Sigmoid colon (tissue), 7 donors: ENCODE results near the gene PCBP3. TPM values are rescaled to one million over a fixed set of nuclear protein-coding genes. Genes with fewer than 3 reads are reported as not detected.
A peak's percentile ranks its signal among the peaks of the same experiment; 100 is the strongest.

Experiments
- DNase-seq: peaks from one replicate; pipeline ENCODE4 v3.0.0-alpha.2; 2019
- H3K27ac ChIP-seq, 4 donors: fragments of 200-600 bp; sonication (generic); one replicate each; pipeline ENCODE4 v1.5.1; 2016 to 2019; ENCODE audit warnings: mild to moderate bottlenecking in 1 of 4
- H3K27me3 ChIP-seq, 3 donors: fragments of 200-600 bp; sonication (generic); one replicate each; pipeline ENCODE4 v1.5.1; 2019; ENCODE audit warnings: mild to moderate bottlenecking in 1 of 3
- H3K36me3 ChIP-seq, 4 donors: fragments of 200-600 bp; sonication (generic); one replicate each; pipeline ENCODE4 v1.5.1; 2016 to 2019
- H3K4me1 ChIP-seq, 4 donors: fragments of 200-600 bp; sonication (generic); one replicate each; pipeline ENCODE4 v1.5.1; 2017 to 2019
- H3K4me3 ChIP-seq, 4 donors: fragments of 200-600 bp; sonication (generic); one replicate each; pipeline ENCODE4 v1.5.1; 2017 to 2019; ENCODE audit warnings: mild to moderate bottlenecking in 2 of 4, moderate library complexity in 1 of 4
- H3K9me3 ChIP-seq, 4 donors: fragments of 200-600 bp in 3 of 4; sonication (generic) in 3 of 4; one replicate each; pipeline versions ENCODE4 v1.5.1 to v1.6.1; 2013 to 2019
- EP300 ChIP-seq, 4 donors: sonication (generic); formaldehyde crosslinking; IDR thresholded peaks; one replicate each; pipeline ENCODE4 v1.6.1; 2017; ENCODE audit warnings: antibody characterized with exemption in 4 of 4
- POLR2A ChIP-seq, 2 donors: fragments of 450-650 bp; IDR thresholded peaks; one replicate each; pipeline ENCODE4 v1.6.1; 2016; ENCODE audit warnings: antibody characterized with exemption in 2 of 2, mild to moderate bottlenecking in 2 of 2, moderate library complexity in 2 of 2
- POLR2AphosphoS5 ChIP-seq, 4 donors: sonication (generic); formaldehyde crosslinking; IDR thresholded peaks; one replicate each; pipeline ENCODE4 v1.6.1; 2017; ENCODE audit warnings: antibody characterized with exemption in 4 of 4
- WGBS, 2 donors: extraction: QIAGEN DNeasy Blood & Tissue Kit; methylation state at CpG; one replicate each; pipeline ENCODE4 v1.1.7; 2013; 5-methylcytosine and 5-hydroxymethylcytosine counted together
- intact Hi-C: fragments of 100-400 bp; cut with DNase I; formaldehyde crosslinking; loops from one replicate; pipeline ENCODE4 v1.15.1; 2023
- polyA plus RNA-seq, 3 donors: library from polyadenylated mRNA; stranded (reverse); fragments of 200-250 nt; gene quantifications; one replicate each; pipeline ENCODE4 v1.2.3, GENCODE V29; 2013
- total RNA-seq, 4 donors: library from RNA; depleted of rRNA; stranded (reverse); fragments of >200 nt; gene quantifications; one replicate each; pipeline ENCODE4 v1.1.0, GENCODE V29; 2016
- TF ChIP-seq, protein P1 (sequence below), 4 experiments: fragments of 450-650 bp in 3 of 4; fragments of 200-600 bp in 1 of 4; IDR thresholded peaks; one replicate each; pipeline ENCODE4 v1.5.1; 2016 to 2019; ENCODE audit warnings: antibody characterized with exemption in 4 of 4, mild to moderate bottlenecking in 3 of 4, moderate library complexity in 2 of 4
- donor health status: healthy with polysubstance abuse.
- donor health status: Bipolar disorder and iron deficiency.
- donor health status: healthy.

The PCBP3 gene
- total and polyA plus RNA-seq, 7 donors, result 1.2 to 21.3 (median 8.2) TPM

DNA sequence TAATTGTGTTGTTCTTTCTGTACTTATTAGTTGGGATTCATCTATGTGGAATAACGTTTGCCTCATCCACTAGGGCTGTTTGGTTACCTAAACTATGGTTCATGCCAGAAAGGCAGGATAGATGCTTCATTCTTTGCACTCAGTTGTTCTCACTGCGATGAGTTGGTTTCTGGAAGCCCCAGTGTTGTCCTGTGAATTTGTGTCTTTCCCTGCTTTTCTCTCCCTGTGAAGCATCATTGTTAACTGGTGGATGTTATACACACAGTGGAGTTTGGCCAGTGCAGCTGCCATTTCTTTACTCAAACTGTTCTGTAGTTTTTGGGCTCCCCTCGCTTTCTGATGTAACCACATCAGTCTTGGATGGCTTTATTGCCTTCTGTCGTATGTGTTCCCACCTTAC, 194.4 kb downstream of the PCBP3 start:
- intact Hi-C loops, result loop anchor here (5.0 kb wide), 1 partner anchor 84 kb away; no protein-coding TSS in a partner anchor
- Histone ChIP-seq H3K4me1 (peaks cover 0 to 26% (median 8%) of the 10 kb centered on the region in 4 donors), H3K4me3 (no peak overlapping the region), H3K36me3 (no peaks in the 10 kb centered on the region), H3K27me3 (no peaks in the 10 kb centered on the region), H3K9me3 (peaks cover 0 to 8% (median 4%) of the 10 kb centered on the region in 4 donors), H3K27ac (no peak overlapping the region)
- no peak for DNase-seq
- 75 to 86% methylated on average over 4 of the region's 4 CpGs for WGBS, 2 donors
- TF ChIP-seq POLR2AphosphoS5 (IDR thresholded peaks at IDR 0.05), result no peak
- TF ChIP-seq, protein P1, sequence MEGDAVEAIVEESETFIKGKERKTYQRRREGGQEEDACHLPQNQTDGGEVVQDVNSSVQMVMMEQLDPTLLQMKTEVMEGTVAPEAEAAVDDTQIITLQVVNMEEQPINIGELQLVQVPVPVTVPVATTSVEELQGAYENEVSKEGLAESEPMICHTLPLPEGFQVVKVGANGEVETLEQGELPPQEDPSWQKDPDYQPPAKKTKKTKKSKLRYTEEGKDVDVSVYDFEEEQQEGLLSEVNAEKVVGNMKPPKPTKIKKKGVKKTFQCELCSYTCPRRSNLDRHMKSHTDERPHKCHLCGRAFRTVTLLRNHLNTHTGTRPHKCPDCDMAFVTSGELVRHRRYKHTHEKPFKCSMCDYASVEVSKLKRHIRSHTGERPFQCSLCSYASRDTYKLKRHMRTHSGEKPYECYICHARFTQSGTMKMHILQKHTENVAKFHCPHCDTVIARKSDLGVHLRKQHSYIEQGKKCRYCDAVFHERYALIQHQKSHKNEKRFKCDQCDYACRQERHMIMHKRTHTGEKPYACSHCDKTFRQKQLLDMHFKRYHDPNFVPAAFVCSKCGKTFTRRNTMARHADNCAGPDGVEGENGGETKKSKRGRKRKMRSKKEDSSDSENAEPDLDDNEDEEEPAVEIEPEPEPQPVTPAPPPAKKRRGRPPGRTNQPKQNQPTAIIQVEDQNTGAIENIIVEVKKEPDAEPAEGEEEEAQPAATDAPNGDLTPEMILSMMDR (IDR thresholded peaks at IDR 0.05), result no peak

DNA sequence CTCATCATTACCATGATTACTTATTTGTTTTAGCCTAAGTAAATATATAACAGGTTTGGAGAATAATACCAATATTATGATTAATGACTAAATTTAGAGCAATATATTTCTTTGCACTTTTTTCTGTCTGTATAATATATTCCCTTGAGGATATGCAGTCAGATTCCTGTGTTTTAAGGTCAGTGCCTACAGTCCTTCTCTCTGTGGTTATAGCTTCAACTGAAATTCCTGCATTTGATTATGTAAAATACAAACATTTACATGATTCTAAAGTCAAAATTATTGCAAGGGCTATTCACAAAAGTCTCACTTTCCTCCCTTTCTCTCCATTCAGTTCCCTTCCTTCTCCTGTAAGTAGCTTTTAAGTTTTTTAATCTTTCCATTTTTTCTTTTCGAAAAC, 195.1 kb downstream of the PCBP3 start:
- no peaks in the 10 kb centered on the region for H3K27me3 ChIP-seq
- H3K27ac ChIP-seq, result no peak overlapping the region
- no peaks in the 10 kb centered on the region for H3K36me3 ChIP-seq
- peaks cover 0 to 19% (median 5%) of the 10 kb centered on the region in 4 donors for H3K4me1 ChIP-seq
- 96 to 97% methylated on average over 1 of the region's 1 CpG for WGBS, 2 donors
- H3K9me3 ChIP-seq, result peaks cover 0 to 8% (median 4%) of the 10 kb centered on the region in 4 donors
- H3K4me3 ChIP-seq, result no peak overlapping the region
- intact Hi-C loops, result loop anchor here (5.0 kb wide), 1 partner anchor 84 kb away; no protein-coding TSS in a partner anchor
- TF ChIP-seq POLR2A (IDR thresholded peaks at IDR 0.05) (no peak), POLR2AphosphoS5 (IDR thresholded peaks at IDR 0.05) (no peak), EP300 (IDR thresholded peaks at IDR 0.05) (no peak)
- TF ChIP-seq, protein P1 (IDR thresholded peaks at IDR 0.05), result no peak
- no peak for DNase-seq

DNA sequence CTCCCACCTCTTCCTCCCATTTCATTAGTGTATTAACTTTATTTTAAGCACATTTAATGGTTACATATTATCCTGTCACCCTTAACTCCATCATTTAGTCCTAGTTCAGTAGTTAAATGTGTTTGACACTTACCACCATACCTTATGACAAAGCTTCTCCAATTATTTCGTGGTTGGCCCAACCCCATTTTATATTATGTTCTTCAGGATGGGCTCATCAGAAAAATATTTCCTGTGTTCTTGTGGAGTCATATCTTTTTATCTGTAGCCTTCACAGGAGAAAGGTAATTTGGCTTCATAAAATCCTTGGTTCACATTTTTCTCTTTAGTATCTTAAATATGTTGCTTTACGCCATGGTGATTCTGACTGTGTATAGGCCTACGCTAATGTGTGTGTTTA, 195.7 kb downstream of the PCBP3 start:
- intact Hi-C loops, result loop anchor here (5.0 kb wide), 1 partner anchor 83 kb away; no protein-coding TSS in a partner anchor
- Histone ChIP-seq H3K36me3 (no peaks in the 10 kb centered on the region), H3K4me3 (no peak overlapping the region), H3K9me3 (peaks cover 0 to 8% (median 4%) of the 10 kb centered on the region in 4 donors), H3K27ac (no peak overlapping the region), H3K27me3 (no peaks in the 10 kb centered on the region), H3K4me1 (peaks cover 0 to 17% (median 5%) of the 10 kb centered on the region in 4 donors)
- no peak for DNase-seq
- TF ChIP-seq POLR2A (IDR thresholded peaks at IDR 0.05) (no peak), POLR2AphosphoS5 (IDR thresholded peaks at IDR 0.05) (no peak), EP300 (IDR thresholded peaks at IDR 0.05) (no peak)
- TF ChIP-seq, protein P1 (IDR thresholded peaks at IDR 0.05), result no peak
- WGBS, 2 donors, result 80 to 92% methylated on average over 3 of the region's 3 CpGs

DNA sequence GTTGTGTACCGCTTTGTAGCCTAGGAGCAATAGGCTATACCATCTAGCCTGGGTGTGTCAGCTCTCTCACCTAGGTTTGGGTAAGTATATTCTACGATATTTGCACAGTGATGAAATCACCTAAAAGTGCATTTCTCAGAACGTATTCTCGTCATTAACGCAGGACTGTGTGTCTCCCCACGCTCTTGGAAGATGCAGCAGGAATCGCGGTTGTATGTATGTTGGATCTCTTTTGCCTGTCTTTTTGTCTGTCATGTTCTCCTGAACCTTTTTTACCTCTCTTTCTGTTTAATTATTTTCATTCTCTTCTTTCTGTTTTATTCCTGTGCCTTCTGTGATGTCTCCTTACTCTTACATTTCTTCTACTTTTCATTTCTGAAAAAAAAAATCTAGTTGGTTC, 197.5 kb downstream of the PCBP3 start:
- Histone ChIP-seq H3K27me3 (no peaks in the 10 kb centered on the region), H3K4me1 (peaks cover 0 to 23% (median 3%) of the 10 kb centered on the region in 4 donors), H3K4me3 (no peak overlapping the region), H3K36me3 (no peaks in the 10 kb centered on the region), H3K27ac (no peak overlapping the region), H3K9me3 (peaks cover 0 to 8% (median 4%) of the 10 kb centered on the region in 4 donors)
- TF ChIP-seq, protein P1 (IDR thresholded peaks at IDR 0.05), result no peak
- TF ChIP-seq POLR2AphosphoS5 (IDR thresholded peaks at IDR 0.05) (no peak), EP300 (IDR thresholded peaks at IDR 0.05) (no peak), POLR2A (IDR thresholded peaks at IDR 0.05) (no peak)
- no peak for DNase-seq
- 92 to 97% methylated on average over 8 of the region's 8 CpGs for WGBS, 2 donors
- intact Hi-C loops, result no loop called here

DNA sequence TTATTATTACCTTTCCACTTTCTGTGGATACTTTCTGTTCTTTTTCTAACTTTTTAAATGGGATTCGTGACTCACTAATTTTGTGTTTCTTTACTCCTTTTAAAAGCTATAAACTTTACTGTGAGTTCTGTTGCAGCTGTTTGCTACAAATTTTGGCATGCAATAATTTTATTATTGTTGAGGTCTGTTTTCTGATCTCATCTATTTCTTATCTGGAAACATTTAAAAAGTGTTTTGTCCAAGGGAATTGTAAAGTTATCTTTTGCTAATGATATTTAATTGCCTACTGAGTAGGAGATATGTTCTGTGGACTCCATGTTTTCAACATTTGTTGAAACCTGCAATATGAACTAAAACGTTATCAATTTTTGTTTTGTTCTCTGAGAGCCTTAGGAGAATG, 199.9 kb downstream of the PCBP3 start:
- Histone ChIP-seq H3K4me1 (peaks cover 0 to 29% (median 13%) of the 10 kb centered on the region in 4 donors), H3K9me3 (peaks cover 0 to 8% (median 4%) of the 10 kb centered on the region in 4 donors), H3K27me3 (no peaks in the 10 kb centered on the region), H3K4me3 (no peak overlapping the region), H3K36me3 (no peaks in the 10 kb centered on the region), H3K27ac (peak overlapping the region in 2 of 4 donors; percentile 29 to 35)
- DNase-seq, result no peak
- intact Hi-C loops, result no loop called here
- WGBS, 2 donors, result 75 to 86% methylated on average over 2 of the region's 2 CpGs
- TF ChIP-seq, protein P1 (IDR thresholded peaks at IDR 0.05), result no peak
- TF ChIP-seq POLR2AphosphoS5 (IDR thresholded peaks at IDR 0.05) (no peak), POLR2A (IDR thresholded peaks at IDR 0.05) (no peak)
